Astrocyte of the cerebellum (primary cell): Measurements from ENCODE around the gene DGKH.
A peak's percentile ranks its signal among the peaks of the same experiment; 100 is the strongest.

Source experiments
- DNase-seq: peaks from one replicate; pipeline ENCODE4 v3.0.0-alpha.2; 2011; ENCODE audit warnings: low read depth
- H3K4me3 ChIP-seq: 2 replicates; pipeline ENCODE4 v1.5.1; 2011; ENCODE audit warnings: mild to moderate bottlenecking, low read depth, low read length, moderate library complexity
- in situ Hi-C: cut with HindIII; loops from 2 replicates; pipeline ENCODE4 v1.10.0; 2017; ENCODE audit warnings: low sequenced_read_pairs
- TF ChIP-seq, protein P1 (sequence below): IDR thresholded peaks from 2 replicates; pipeline ENCODE4 v1.5.1; 2012; ENCODE audit warnings: low read length, low read depth, moderate library complexity, mild to moderate bottlenecking; ENCODE audit errors: missing control alignments

DGKH gene

DNA sequence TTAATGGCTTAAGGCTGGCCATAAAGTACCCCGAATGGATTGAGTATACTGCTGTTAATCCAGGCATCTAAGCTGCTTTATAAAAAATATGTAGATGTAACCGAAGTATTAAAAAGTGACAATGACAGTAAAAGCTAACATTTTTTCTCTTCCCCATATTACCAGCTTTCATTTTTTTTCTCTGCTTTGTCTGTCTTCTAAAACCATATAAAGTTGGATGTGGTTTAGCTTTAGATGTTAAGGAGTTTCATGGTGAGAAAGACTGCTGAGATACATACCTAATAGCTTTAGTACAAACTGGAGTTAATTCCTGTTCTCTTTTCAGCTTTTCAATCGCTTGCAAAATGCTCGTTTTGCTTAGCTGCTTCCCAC is 224.3 kb downstream of the DGKH start:
- in situ Hi-C loops: no loop called here
- DNase-seq: no peak
- TF ChIP-seq, protein P1, sequence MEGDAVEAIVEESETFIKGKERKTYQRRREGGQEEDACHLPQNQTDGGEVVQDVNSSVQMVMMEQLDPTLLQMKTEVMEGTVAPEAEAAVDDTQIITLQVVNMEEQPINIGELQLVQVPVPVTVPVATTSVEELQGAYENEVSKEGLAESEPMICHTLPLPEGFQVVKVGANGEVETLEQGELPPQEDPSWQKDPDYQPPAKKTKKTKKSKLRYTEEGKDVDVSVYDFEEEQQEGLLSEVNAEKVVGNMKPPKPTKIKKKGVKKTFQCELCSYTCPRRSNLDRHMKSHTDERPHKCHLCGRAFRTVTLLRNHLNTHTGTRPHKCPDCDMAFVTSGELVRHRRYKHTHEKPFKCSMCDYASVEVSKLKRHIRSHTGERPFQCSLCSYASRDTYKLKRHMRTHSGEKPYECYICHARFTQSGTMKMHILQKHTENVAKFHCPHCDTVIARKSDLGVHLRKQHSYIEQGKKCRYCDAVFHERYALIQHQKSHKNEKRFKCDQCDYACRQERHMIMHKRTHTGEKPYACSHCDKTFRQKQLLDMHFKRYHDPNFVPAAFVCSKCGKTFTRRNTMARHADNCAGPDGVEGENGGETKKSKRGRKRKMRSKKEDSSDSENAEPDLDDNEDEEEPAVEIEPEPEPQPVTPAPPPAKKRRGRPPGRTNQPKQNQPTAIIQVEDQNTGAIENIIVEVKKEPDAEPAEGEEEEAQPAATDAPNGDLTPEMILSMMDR: no peak
- H3K4me3 ChIP-seq: peak overlapping the region; percentile 74

DNA sequence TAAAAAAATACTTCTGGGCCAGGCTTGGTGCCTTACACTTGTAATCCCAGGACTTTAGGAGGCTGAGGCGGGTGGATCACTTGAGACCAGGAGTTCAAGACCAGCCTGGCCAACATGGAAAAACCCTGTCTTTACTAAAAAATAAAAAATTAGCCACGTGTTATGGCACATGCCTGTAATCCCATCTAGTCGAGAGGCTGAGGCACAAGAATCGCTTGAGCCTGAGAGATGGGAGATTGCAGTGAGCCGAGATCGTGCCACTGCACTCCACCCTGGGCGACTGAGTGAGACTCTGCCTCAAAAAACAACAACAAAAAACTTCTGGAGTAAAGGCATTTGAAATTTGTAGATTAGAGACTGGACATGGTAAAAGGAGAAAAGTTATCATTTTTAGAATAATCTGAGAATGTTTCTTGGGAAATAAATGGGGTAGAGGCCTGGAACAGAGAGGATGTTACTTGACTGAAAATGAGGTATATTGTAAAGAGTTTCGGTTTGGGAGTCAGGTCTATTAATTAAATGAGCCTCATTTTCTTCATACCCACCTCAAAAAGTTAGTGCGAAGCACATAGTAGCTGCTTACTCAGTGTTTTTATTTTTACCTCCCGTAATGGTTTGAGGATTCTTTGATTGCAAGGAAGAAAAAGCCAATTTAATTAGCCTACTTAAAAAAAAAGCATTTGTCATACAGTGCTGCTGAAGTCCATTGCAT is 226.1 kb downstream of the DGKH start:
- in situ Hi-C loops: no loop called here
- no peak overlapping the region for H3K4me3 ChIP-seq
- DNase-seq: no peak
- TF ChIP-seq, protein P1: no peak

DNA sequence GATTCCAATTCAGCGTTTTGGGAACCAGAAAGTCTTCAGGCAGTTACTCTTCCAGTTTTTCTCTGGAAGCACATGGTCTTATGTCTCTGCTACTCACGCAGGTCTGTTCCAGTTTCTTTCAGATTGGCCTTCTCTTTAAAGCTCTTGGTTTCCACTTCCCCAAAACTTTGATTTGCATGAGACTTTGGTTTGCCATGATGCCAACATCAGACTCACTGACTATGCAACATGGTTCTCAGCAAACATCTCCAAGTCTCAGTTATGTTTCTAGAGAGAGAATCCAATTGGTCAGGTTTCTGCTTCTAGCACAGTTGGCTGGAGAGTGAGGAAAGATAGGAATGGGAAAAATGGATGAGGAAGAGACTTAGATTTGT is 226.6 kb downstream of the DGKH start:
- in situ Hi-C loops: no loop called here
- no peak overlapping the region for H3K4me3 ChIP-seq
- TF ChIP-seq, protein P1: no peak
- DNase-seq: no peak

DNA sequence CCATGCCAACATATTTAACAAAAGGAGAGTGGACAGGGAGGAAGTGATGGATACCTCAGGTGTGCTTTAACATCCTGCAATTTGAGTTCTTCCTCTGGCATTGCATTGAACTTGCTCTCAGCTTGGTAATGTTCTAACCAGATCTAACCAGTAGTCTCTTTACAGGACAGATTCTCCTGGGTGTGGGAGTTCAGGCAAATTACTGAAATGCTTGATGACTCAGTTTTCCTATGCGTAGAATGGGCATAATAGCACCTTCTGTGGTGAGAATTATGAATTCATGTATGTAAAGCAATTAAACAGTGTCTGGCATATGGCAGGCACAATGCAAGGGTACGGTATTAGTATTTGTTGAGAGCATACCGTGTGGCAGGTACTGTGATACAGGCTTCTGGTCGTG is 227.1 kb downstream of the DGKH start:
- no peak for DNase-seq
- TF ChIP-seq, protein P1: no peak
- no peak overlapping the region for H3K4me3 ChIP-seq
- in situ Hi-C loops: no loop called here

DNA sequence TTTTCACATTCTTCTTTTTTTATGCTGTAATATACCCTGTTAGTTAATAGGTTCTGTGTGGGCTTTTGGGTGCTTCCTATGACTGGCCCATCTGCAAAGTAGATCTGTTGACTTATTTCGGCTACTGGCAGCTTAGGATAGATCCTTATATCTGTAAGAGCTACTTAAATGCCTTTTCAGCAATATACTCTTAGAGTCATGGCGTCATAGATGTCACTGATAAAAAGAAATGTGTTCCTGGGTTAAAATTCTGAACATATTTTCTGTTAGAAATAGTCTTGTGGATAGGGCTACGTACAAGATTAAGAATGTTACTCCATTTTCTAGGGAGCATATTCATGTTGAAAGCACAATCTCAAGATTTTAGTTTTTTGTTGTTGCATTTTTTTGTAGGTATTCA is 228.2 kb downstream of the DGKH start:
- DNase-seq: no peak
- in situ Hi-C loops: no loop called here
- H3K4me3 ChIP-seq: no peak overlapping the region
- TF ChIP-seq, protein P1: no peak

DNA sequence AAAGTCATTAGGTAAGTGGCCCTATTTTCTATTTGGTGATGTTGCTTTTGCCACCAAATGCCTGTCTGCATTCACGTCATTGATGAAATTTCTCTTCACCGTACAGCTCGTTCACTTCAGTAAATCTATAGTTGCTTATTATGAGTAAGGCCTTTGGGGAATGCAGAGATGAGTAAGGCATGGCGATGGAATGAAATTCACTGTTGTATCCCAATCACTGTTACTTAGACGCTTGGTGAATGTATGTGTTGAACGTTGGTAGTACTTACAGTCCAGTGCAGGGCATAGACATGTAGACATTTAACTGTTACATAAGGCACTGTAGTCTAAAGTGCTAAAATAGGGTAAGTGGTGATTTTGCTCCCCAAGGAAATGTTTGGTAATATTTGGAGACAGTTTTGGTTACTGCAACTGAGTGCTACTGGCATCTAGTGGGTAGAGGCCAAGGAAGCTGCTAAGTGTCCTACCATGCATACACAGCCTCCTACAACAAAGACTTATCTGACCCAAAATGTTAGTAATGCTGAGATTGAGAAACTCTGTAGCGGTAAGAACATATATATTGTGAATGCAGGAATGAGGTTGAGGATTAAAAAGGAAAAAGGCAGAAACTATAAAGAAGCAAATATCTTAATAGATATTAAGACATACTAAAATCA is 229.3 kb downstream of the DGKH start:
- in situ Hi-C loops: no loop called here
- TF ChIP-seq, protein P1: no peak
- no peak overlapping the region for H3K4me3 ChIP-seq
- no peak for DNase-seq
